ENCODE data around the gene SRGAP1. TPM values are rescaled to one million over a fixed set of nuclear protein-coding genes. Genes with fewer than 3 reads are reported as not detected.

SRGAP1 gene
- total and polyA plus RNA-seq, 2 experiments from 2014 or later = 9.2 to 10.8 TPM

GRCh38 chr12:63997198-63997597 is 152.7 kb downstream of the SRGAP1 start:
- no peaks in the 10 kb centered on the region for H4K20me1 ChIP-seq (ENCODE audit: insufficient read depth, poor library complexity, severe bottlenecking)
- peaks cover 5% of the 10 kb centered on the region for H3K4me1 ChIP-seq (ENCODE audit: insufficient read depth)
- TF ChIP-seq EZH2 (IDR thresholded peaks at IDR 0.05; ENCODE audit: borderline replicate concordance) = no peak
- TF ChIP-seq EZH2phosphoT487 (IDR thresholded peaks at IDR 0.05; ENCODE audit: low read depth, severe bottlenecking, unreplicated experiment) = no peak
- TF ChIP-seq, protein P1, sequence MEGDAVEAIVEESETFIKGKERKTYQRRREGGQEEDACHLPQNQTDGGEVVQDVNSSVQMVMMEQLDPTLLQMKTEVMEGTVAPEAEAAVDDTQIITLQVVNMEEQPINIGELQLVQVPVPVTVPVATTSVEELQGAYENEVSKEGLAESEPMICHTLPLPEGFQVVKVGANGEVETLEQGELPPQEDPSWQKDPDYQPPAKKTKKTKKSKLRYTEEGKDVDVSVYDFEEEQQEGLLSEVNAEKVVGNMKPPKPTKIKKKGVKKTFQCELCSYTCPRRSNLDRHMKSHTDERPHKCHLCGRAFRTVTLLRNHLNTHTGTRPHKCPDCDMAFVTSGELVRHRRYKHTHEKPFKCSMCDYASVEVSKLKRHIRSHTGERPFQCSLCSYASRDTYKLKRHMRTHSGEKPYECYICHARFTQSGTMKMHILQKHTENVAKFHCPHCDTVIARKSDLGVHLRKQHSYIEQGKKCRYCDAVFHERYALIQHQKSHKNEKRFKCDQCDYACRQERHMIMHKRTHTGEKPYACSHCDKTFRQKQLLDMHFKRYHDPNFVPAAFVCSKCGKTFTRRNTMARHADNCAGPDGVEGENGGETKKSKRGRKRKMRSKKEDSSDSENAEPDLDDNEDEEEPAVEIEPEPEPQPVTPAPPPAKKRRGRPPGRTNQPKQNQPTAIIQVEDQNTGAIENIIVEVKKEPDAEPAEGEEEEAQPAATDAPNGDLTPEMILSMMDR (IDR thresholded peaks at IDR 0.05; ENCODE audit: poor library complexity) = no peak
- no peak overlapping the region for H2AFZ ChIP-seq
- H3K9me2 ChIP-seq (replicated peaks; ENCODE audit: insufficient read depth) = no peaks in the 10 kb centered on the region
- H3K79me2 ChIP-seq = no peaks in the 10 kb centered on the region
- DNase-seq (ENCODE audit: low spot score) = no peak
- no peaks in the 10 kb centered on the region for H3K36me3 ChIP-seq (replicated peaks; ENCODE audit: insufficient read depth, low read depth)
- H3K27me3 ChIP-seq = no peaks in the 10 kb centered on the region
- no peak overlapping the region for H3K27ac ChIP-seq
- 93% methylated on average over 1 of the region's 1 CpG for WGBS (ENCODE audit: low lambda C conversion rate, missing lambda C conversion rate)
- H3K4me3 ChIP-seq = no peak overlapping the region
- no peak overlapping the region for H3K4me2 ChIP-seq
- no peaks in the 10 kb centered on the region for H3K9me3 ChIP-seq (ENCODE audit: low read depth)

GRCh38 chr12:63998584-63998983 is 154.1 kb downstream of the SRGAP1 start:
- no peak overlapping the region for H3K4me3 ChIP-seq

DNA sequence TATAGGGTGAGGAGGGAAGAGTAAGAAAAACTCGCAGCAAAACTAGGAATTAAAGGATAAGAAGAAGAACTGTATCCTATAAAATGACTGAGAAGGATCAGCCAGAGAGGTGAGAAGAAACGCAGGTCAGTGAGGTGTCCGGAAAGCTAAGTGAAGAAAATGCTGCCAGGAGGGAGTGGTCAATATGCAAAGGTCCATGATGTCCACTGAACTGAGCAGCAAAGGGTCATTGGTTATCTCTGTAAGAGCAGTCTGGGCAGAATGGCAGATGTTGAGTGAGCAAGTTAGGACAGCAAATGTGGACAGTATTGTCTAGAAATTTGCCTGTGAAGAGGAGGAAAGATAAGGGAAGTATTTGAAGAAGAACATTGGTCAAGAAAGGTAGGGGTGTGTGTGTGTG is 155.4 kb downstream of the SRGAP1 start:
- no peak overlapping the region for H3K4me2 ChIP-seq
- no peak overlapping the region for H2AFZ ChIP-seq
- no peaks in the 10 kb centered on the region for H4K20me1 ChIP-seq (ENCODE audit: insufficient read depth, poor library complexity, severe bottlenecking)
- no peak for DNase-seq (ENCODE audit: low spot score)
- no peaks in the 10 kb centered on the region for H3K27me3 ChIP-seq
- no peaks in the 10 kb centered on the region for H3K36me3 ChIP-seq (replicated peaks; ENCODE audit: insufficient read depth, low read depth)
- no peak overlapping the region for H3K27ac ChIP-seq
- H3K9me2 ChIP-seq (replicated peaks; ENCODE audit: insufficient read depth) = no peaks in the 10 kb centered on the region
- no peaks in the 10 kb centered on the region for H3K4me1 ChIP-seq (ENCODE audit: insufficient read depth)
- WGBS (ENCODE audit: low lambda C conversion rate, missing lambda C conversion rate) = 89% methylated on average over 3 of the region's 3 CpGs
- H3K4me3 ChIP-seq = no peak overlapping the region
- H3K9me3 ChIP-seq (ENCODE audit: low read depth) = no peaks in the 10 kb centered on the region
- TF ChIP-seq EZH2 (IDR thresholded peaks at IDR 0.05; ENCODE audit: borderline replicate concordance) = no peak
- TF ChIP-seq EZH2phosphoT487 (IDR thresholded peaks at IDR 0.05; ENCODE audit: low read depth, severe bottlenecking, unreplicated experiment) = no peak
- TF ChIP-seq, protein P1 (IDR thresholded peaks at IDR 0.05; ENCODE audit: poor library complexity) = no peak
- H3K79me2 ChIP-seq = no peaks in the 10 kb centered on the region

More at GRCh38 chr12:63998584-63998983, 154.1 kb downstream of the SRGAP1 start:
- H2AFZ ChIP-seq = no peak overlapping the region
- H3K4me1 ChIP-seq (ENCODE audit: insufficient read depth) = peaks cover 5% of the 10 kb centered on the region
- no peaks in the 10 kb centered on the region for H3K79me2 ChIP-seq
- no peaks in the 10 kb centered on the region for H3K9me2 ChIP-seq (replicated peaks; ENCODE audit: insufficient read depth)
- no peaks in the 10 kb centered on the region for H4K20me1 ChIP-seq (ENCODE audit: insufficient read depth, poor library complexity, severe bottlenecking)
- H3K4me2 ChIP-seq = no peak overlapping the region
- H3K36me3 ChIP-seq (replicated peaks; ENCODE audit: insufficient read depth, low read depth) = no peaks in the 10 kb centered on the region
- no peak overlapping the region for H3K27ac ChIP-seq
- no peak for TF ChIP-seq EZH2 (IDR thresholded peaks at IDR 0.05; ENCODE audit: borderline replicate concordance)
- no peak for TF ChIP-seq EZH2phosphoT487 (IDR thresholded peaks at IDR 0.05; ENCODE audit: low read depth, severe bottlenecking, unreplicated experiment)
- no peaks in the 10 kb centered on the region for H3K9me3 ChIP-seq (ENCODE audit: low read depth)
- no peaks in the 10 kb centered on the region for H3K27me3 ChIP-seq
- no peak for DNase-seq (ENCODE audit: low spot score)

GRCh38 chr12:64001439-64001838 is 156.9 kb downstream of the SRGAP1 start:
- no peak overlapping the region for H3K4me3 ChIP-seq
- no peaks in the 10 kb centered on the region for H3K9me2 ChIP-seq (replicated peaks; ENCODE audit: insufficient read depth)
- no peak overlapping the region for H3K4me2 ChIP-seq

More at GRCh38 chr12:64001439-64001838, 156.9 kb downstream of the SRGAP1 start:
- Histone ChIP-seq H3K36me3 (replicated peaks; ENCODE audit: insufficient read depth, low read depth) (no peaks in the 10 kb centered on the region), H3K27me3 (no peaks in the 10 kb centered on the region), H3K9me3 (ENCODE audit: low read depth) (no peaks in the 10 kb centered on the region), H4K20me1 (ENCODE audit: insufficient read depth, poor library complexity, severe bottlenecking) (no peaks in the 10 kb centered on the region), H3K79me2 (no peaks in the 10 kb centered on the region), H3K4me1 (ENCODE audit: insufficient read depth) (no peaks in the 10 kb centered on the region), H2AFZ (no peak overlapping the region), H3K27ac (no peak overlapping the region)
- no peak for DNase-seq (ENCODE audit: low spot score)
- TF ChIP-seq EZH2phosphoT487 (IDR thresholded peaks at IDR 0.05; ENCODE audit: low read depth, severe bottlenecking, unreplicated experiment) (no peak), EZH2 (IDR thresholded peaks at IDR 0.05; ENCODE audit: borderline replicate concordance) (no peak)
- TF ChIP-seq, protein P1 (IDR thresholded peaks at IDR 0.05; ENCODE audit: poor library complexity) = no peak
